Stimulated activated naive CD4-positive, alpha-beta T cell (primary cell): ENCODE measurements around the gene TTLL9.

ENCODE experiments used
- DNase-seq, 6 experiments: peaks; one replicate each; lab custom pipeline; 2025; lab: John Stamatoyannopoulos, UW

TTLL9 gene

DNA sequence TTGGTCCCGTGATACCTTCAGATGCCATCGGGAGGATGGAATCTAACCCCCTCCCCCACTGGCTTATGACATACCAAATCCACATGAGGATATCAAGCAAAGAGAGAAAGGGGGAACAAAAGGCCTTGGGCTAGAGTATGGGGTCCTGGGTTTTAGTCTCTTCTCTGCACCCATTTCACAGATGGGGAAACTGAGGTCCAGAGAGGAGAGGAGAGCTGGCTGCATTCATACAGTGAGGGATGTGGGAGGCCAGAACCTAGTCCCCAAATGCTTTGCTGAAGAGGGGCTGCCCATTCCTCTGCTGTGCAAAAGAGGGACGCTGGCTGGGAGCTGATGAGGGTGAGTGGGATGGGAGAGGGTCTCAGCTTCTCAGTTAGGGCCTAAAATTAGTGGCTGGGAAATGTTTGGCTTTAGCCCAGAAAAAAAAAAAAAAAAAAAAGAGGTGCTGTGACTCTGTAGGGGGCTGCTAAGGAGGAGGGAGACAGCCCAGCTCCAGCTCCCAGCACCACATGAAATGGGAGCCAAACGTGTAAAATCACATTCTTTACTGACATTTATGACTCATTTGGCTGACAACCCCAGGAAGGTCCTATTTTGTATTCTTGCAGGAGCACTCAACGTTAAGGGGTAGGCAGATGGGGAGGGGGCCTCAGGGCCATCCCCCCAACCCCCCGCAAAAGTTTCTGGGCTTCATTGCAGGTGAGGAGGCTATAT lies 109.4 kb downstream of the TTLL9 start:
- no peak for DNase-seq

DNA sequence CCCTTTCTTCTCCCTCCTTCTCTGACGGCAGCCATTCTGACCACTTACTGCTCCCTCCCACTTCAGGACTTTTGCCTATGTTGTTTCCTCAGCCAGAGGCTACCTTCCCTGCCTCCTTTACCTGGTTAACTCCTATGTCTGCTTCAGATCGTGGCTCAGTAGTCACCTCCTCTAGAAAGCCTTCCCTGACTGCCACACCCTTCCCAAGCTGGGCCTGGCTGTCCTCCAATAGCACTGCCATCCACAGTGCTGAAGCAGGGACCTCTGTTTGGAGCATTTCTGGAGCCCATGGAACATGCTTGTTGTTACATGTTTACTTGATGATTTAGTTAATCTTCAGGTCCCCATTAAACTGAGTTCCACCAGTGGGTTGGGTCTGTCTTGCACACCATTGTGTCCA lies 111.3 kb downstream of the TTLL9 start:
- DNase-seq = no peak

DNA sequence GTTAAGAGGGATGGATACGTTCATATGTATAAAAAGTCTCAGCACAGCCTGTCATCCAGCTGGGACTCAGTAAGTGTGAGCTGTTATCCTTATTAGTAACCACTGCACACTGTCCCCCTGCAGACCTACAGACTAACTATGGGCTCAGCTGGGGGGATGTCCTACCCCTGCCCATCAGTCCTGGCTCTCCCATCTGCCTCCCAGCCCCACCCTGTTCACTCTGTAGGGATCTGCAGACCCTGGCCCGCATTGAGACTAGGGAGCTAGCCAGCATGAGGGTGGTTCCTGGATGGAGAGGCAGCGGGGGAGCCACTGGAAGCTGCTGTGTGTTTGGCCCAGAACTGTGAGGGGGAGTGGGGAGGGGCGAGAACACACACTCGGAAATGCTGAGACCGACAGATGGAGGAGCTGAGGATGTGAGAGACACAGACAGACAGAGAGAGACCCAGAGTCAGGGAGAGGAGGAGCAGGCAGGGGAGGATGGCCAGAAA lies 114.6 kb downstream of the TTLL9 start:
- no peak for DNase-seq

DNA sequence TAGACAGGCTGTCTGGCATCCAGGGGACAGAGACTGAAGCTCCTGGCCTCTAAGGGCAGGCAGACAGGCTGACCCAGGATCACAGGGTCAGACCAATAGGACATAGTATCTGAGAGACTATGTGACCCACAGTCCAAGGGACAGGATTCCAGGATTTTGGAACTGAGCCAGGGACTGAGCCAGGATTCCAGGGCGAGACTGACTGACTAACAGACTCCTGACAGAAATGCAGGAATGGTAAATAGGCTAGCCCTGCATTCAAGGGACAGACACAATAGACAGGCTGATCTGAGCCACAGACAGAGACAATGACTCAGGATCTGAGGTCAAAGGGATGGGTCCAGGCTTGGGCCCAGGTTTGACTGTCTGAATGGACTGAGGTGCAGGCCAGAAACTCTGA lies 117.3 kb downstream of the TTLL9 start:
- DNase-seq = no peak

DNA sequence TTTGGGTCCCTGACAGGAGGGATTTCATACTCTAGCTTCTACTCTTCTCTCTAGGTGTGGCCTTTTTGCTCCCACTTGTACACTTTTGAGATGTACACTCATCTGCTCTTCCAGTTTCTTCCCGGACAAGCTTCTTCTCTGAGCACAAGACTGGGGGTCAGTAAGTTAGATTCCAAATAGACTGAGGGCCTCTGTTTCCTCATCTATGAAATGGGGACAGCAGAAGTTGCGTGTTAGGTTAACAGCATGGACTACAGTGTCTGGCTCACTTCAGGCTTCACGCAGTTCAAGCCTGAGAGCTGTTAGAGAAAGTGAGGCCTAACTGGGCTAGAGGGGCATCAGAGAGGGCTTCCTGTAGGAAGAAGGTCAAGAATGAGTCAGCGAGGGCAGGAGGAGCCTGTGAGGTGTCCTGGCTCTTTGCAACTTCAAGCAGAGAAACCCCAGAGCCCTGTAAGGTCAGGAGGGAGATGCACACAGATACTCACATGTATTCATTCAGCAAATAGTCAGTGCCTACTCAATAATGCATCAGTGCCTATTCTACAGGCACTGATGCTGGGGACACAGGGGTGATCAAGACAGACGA lies 118.1 kb downstream of the TTLL9 start:
- no peak for DNase-seq

DNA sequence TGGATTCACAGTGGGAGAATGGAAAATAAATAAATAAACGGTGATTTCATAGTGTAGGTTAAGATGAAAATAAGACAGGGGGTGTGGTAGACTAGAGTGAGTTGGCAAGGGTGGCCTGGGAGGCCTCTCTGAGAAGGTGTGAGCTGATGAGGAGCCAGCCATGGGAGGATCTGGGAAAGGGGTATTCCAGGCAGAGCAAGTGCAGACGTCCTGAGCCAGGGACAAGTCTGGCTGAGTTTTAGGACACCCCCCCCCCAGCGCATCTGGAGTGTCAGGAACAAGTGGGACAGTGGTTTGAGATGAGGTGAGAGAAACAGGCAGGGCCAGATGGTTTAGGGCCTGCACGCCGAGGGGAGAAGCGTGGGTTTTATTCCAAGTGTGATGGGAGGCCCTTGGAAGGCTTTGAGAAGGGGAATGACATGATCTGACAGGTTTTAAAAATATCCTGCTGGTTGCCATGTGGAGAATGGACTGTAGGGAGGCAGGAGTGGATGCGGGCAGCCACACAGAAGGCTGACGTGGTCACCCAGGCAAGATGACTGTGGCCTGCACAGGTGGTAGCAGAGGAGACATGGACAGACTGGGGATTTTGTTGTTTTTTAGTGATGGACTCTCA lies 118.7 kb downstream of the TTLL9 start:
- DNase-seq = no peak

DNA sequence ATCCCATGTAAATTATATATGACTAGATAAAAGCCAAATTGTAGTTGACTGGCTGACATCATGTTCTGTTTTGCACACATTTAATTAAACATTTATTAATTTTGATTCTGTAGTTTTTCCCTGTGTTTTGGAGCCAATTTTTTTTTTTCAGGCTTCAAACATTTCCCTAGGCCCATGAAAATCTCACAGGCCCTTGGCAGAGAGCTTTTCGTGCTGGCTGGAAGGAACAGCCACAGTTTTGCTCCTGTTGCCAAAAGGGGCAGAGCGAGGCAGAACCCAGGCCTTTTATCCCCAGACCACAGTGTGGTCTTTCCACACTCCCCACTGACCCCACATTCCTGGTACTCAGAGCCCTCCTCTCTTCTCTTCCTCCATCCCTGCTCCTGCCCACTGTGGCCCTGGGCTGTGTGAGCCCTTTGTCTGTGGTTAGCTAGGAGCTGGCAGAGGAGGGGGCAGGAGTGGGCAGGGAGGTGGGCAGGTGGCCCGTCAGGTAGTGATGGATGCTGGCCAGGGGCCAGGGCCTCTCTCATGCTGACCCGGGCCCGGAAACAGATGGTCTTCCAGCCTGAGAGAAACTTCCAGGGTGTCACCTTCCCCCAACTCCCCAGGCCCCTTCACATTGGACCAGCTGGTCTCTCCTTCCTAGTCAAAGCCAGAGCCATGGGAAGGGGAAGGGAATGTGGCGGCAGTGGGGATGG lies 120.4 kb downstream of the TTLL9 start:
- no peak for DNase-seq

DNA sequence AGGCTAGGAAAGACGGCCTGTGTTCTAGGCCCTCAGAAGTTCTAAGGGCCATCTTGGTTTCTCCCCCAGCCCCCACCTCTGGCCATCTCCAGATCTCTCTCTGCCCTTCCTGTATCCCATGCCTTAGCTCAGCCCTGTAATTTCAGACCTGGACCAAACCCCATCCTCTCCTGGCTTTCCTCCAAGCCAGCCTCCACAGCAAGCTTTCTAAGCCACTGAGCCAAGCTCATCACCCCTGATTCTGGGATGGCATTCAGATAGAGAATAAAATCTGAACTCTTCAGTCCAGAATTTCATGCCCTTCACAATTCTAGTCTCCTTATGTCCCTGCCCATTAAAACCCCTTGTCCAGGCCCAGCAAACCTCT lies 120.9 kb downstream of the TTLL9 start:
- no peak for DNase-seq

DNA sequence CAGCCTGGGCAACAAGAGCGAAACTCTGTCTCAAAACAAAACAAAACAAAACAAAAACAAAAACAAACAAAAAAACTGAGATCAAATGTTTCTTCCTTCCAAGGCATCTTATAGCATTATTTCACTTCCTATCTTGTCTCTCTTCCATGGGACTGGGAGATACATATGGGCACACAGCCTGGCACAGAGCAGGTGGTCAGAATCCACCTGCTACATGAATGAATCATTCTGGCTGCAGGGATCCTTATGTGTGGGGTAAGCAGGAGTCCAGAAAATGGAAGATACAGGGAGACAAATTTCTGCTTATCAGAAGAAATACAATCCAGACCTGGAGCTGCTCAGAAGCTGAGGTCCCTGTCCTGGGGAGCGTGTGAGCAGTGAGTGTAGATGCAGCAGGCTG lies 121.7 kb downstream of the TTLL9 start:
- DNase-seq = no peak
